ENCODE data around the gene SOCS1.

Gene SOCS1

DNA sequence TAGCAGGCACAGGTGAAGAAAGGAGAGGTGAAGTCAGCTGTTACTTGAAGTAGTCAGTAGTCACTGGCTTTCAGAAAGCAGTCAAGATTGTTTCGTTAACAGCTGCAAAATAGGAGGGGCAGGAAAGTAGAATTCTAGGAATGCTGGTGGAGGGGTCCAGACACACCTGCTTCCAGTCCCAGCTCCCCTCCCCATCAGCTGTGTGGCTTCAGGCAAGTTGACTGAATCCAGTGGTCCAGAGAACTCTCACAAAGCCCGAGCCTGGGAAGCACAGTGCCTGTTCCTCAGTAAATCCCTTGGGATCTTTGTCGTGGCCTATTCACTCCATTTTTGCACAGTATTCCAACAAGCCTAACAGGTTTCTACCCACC lies 4.6 kb upstream of the SOCS1 start:
- DNase-seq (ENCODE audit: low read depth): no peak

DNA sequence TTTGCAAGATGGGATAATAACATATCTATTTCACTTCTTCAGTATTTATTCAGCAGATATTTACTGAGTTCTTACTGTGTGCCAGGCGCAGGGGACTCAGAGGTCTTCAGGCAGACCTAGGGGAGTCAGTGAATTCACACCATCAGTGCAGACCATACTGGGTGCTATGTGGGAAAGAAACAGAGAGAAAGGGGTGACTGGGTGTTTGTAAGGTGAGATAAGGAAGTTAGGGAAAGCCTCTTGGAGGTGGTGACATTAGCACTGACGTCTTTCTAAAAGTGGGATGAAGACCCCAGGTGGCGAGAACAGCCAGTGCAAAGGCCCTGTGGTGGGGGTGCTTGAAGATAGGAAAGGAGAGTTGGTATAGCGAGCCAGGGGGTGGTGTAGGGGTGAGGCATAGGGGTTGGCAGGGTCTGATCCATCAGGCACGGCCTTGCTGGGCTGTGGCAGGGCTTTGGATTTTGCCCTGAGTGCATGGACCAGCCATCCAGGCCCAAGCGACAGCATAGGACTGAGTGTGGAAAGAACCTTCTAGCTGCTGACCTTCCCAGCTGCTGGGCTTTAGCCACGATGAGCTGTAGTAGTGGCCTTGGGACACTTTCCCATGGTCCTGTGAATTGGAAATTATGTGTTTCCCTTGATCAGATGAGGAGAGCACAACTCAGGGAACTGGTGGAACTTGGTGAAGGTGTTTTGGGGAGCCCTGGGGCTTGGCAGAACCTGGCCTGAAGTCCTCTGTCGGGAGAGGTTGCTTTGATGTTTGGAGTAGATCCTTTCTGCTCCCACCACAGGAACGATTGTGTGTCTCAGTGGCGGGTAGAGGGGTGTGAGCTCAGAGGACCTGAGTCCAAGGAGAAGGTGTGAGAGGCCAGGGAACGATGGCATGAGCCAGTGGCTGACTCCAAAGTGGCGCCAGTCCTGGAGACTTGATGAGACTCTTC lies 3.9 kb upstream of the SOCS1 start:
- DNase-seq (ENCODE audit: low read depth): no peak

DNA sequence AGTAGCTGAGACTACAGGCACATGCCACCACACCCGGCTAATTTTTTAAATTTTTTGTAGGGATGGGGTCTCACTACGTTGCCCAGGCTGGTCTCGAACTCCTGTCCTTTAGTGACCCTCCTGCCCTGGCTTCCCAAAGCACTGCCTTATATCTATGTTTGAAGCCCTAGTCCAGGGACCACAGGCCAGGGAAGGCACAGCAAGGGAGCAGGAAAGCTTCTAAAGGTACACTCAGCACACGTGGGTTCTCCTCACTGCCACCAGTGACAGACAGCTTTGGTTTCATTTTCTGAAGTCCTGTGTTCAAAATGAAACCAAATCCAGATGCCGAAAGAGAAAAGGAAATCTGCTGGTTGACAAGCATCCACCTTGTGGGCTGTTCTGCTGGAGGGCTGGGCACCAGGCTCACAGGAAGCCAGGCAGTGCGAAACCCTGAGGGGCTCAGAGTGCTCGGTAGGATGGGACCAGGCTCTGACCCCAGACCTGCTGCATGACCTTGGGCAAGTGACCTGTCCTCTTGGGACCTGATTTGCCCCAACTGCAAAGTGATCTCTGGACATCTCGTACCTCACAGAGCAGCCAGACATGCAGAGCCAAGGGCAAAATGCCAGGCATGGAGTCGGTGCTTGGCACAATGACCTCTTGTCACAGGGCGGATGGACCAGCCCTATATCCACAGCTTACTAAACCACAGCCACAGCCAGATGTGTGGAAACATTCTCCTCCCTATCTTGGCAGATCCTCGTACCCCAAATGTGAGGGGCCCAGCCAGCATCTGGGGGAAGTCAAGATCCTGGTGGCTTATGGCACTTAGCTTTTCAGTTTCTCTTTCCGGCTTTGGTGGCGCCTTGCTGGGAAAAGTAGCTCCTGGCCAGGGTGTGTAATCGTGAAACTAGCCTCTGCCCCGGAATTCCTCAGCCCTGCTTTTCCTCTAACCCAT lies 2.8 kb upstream of the SOCS1 start:
- no peak for DNase-seq (ENCODE audit: low read depth)

DNA sequence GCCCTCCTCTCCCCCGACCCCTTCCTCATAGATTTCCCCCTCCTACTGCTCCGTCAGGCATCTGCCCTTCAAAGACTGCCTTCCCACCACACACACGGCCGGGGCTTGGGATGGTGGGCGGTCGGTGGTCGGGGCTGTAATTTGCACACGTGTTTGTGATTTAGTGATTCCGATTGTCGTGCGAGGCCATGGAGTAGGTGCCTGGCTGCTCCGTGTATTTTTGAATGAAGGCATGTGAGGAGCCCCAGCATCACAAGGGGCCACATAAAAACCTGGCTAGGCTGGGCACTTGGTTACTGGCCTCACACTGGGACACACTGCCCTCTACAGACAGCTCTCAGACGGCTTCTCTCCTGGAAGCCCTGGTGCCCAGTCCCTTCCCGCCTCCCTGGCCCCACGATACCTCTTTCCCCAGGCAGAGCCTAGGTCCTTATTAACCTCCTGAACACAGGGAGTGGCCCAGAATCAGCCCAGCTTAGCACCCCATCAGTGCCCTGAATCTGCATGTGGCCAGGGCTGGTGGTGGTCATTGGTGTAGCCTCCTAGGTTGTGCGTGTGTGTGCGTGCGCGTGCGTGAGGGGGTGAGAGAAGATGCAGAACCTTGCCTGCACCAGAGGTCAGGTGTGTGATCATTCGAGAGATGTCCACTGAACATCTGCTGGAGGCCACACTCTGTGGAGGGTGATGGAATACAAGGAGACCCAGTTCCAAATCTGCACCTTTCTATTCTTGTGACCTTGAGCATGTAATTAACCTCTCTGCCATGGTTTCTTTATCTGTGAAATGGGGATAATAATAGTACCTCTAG lies 1.3 kb upstream of the SOCS1 start:
- peak; percentile 44 for DNase-seq (ENCODE audit: low read depth)

DNA sequence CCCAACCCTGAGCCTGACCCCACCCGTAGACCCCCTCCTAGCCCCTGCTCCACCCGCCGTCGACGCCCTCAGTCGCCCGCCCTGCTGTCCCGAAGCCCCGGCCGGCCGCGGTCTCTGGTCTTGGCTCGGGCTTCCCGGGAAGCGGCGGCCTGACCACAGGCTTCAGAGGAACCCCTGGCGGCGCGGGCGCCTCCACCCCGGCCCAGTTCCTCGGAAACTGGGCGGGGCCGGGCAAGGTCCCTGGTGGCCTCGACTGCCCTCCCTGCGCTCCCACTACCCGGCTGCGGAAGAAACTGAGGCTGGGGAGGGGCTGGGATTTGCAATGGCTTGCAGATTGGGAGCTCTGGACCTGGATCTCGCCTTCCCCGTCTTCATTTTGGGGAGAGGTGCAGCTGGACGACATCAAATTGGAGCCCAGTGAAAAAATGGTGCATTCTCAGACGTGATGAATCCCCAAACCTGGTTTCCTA lies 692 bp upstream of the SOCS1 start:
- DNase-seq (ENCODE audit: low read depth): no peak

DNA sequence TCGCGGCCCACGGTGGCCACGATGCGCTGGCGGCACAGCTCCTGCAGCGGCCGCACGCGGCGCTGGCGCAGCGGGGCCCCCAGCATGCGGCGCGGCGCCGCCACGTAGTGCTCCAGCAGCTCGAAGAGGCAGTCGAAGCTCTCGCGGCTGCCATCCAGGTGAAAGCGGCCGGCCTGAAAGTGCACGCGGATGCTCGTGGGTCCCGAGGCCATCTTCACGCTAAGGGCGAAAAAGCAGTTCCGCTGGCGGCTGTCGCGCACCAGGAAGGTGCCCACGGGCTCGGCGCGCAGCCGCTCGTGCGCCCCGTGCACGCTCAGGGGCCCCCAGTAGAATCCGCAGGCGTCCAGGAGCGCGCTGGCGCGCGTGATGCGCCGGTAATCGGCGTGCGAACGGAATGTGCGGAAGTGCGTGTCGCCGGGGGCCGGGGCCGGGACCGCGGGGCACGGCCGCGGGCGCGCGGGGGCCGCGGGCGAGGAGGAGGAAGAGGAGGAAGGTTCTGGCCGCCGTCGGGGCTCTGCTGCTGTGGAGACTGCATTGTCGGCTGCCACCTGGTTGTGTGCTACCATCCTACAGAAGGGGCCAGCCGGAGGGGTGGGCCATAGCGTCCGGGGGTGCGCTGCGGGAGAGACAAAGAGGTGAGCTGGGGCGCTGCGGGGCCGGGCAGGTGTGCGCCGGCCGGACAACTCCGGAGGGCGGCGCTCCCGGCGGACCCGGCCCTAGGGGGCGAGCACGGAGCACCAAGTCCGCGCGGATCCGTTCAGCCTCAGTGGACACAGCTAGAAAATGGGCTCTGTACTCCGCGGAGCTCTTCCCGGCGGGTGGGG lies 879 bp downstream of the SOCS1 start:
- peak; percentile 49 for DNase-seq (ENCODE audit: low read depth)

DNA sequence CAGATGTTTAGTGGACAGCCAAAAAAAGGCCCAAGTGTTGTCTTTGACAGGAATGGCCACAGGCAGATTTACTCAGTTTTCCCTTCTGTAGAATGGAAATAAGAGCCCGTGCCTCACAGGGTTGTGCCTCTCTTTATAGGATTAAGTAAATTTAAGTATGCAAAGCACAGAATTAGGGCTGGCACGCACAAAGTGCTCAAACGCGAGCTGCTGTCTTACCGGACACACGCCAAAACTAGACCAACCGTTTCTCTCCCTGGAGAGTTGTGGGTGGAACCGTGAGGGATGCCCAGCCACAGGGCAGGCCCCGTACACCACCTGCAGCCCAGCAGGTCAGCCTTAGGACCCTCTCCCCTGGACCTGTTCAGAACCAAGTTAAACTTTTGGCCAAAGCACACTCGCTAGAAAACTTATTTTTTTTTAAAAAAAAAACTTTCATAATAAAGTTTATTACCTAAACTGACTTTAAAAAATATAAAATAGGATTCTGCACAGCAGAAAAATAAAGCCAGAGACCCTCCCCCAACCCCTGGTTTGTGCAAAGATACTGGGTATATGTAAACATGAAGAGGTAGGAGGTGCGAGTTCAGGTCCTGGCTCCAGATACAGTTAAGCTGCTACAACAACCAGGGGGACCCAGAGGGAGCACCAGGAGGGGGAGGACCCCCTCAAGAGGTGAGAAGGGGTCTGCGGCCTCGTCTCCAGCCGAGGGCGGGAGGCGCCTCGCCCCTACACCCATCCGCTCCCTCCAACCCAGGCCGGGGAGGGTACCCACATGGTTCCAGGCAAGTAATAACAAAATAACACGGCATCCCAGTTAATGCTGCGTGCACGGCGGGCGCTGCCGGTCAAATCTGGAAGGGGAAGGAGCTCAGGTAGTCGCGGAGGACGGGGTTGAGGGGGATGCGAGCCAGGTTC lies 1.8 kb downstream of the SOCS1 start:
- DNase-seq (ENCODE audit: low read depth): no peak

DNA sequence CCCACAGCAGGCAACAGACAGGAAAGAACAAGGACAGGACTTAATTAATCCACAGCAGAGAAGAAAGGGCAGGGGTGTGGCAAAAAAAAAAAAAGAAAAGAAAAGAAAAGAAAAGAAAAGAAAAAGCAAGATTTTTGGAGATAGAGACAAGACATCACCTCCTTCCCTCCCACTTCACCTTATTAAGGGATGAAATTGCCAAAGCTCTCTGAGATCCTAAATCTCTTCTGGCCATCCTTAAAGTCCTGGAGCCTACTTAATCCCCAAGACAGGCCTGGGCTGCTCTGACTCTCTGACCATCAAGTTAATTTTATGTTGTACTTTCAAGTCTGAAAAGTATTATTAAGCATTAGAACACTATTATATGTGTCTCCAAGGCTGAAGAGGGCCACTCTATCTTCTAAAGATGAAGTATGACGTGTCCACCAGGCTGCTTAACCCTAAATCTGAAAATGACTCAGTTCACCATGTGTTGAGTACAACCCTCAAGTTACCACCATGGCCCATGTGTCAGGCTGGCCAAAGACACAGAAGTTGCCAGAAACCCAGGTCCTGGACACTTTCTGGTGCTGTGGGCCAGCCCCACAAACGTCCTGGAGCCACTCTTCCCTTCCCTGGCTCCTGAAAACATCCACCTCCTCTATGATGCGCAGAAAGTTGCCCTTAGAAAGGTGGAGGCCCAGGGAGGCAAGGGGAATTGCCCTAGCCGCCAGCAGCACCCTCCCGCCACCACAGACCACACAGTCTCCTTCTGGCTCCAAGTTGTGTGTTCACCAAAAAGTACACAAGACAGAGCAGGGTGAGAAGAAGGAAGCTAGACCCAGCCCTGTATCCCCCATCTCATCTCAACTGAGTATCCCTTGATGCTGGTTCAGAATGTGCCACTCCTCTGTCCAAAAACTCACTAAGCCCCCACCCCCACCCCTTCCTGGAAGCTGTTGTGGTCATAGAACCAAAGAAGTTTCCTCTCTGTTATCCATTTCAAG lies 2.7 kb downstream of the SOCS1 start:
- DNase-seq (ENCODE audit: low read depth): peak; percentile 38

DNA sequence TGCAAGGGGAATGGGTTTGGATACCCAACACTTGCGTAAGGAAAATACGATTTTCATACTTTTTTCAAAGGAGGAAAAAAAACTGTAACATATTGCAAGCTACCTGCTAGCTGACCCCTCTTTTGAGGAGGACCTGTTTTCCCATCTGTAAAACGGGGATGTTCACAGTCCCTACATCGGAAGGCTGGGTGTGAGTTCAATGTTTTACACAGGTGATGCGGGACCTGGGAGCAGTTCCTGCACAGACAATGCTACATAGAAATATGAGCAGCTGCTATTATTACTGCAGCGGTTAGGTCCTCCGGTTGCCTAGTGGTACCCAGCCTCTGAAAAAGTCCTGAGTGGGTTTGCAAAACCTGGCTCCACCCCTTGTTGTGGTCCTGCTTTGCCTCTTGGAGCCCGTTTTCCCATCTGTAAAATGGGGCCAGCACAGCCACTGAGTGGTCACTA lies 3.5 kb downstream of the SOCS1 start:
- no peak for DNase-seq (ENCODE audit: low read depth)

DNA sequence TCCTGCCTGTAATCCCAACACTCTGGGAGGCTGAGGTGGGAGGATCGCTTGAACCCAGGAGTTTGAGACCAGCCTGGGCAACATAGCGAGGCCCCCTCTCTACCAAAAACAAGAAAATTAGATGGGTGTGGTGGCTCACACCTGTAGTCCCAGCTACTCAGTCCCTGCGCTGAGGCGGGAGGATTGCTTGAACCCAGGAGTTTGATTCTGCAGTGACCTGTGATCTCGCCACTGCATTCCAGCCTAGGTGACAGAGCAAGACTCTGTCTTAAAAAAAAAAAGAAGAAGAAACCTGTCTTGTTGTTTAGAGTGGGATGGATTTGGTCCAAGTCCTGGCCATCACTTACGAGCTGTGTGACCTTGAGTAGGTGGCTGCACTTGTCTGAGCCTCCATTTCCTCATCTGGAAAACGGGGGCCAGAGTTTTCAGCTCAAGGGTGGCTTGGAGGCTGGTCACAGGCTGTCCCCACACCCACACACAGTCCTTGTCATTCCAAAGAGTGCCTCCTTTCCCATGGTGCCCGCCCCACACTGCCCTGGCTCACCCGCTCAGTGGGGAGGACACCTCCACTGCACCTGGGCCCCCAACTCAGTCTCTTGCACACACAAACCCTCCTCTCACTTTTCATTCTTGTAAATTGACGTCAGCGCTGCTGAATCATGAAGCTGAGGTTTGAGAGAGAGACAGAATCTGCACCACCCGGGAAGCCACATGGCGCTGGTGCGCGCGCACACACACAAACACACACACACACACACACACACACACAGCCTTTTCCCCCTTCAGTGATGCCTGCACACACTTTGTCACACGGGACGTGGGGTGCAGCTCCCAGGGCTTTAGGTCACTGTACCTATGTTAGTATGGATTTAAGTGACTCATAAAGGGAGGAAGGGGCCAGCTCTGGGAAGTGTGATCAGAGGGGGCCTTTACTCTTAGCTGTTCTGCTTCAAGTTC lies 4.2 kb downstream of the SOCS1 start:
- peak; percentile 68 for DNase-seq (ENCODE audit: low read depth)

DNA sequence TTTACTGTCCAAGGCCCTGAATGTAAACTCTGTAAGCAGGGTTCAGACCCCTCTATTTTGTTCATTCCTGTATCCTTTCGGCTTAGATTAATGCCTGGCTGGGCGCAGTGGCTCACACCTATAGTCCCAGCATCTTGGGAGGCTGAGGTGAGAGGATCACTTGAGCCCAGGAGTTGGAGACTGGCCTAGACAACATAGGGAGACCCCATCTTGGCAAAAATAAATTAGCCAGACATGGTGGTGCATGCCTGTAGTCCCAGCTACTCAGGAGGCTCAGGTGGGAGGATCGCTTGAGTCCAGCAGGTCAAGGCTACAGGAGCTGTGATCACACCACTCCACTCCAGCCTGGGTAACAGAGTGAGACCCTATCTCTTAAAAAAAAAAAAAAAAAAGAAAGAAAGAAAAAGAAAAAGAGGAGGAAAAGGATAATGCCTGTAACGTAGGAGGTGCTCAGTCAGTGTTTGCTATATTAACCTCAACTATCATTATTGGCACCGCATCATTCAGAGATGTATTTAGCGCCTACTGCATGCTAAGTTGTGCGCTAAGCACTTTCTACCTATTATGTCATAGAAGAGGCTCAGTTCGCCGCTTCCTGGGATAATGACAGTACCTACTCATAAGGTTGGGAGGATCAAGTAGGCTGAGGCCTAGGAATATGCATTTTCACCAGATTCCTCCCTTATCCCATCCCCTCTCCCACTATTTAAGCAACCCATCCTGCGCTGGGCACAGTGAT lies 5.0 kb downstream of the SOCS1 start:
- DNase-seq (ENCODE audit: low read depth): no peak

DNA sequence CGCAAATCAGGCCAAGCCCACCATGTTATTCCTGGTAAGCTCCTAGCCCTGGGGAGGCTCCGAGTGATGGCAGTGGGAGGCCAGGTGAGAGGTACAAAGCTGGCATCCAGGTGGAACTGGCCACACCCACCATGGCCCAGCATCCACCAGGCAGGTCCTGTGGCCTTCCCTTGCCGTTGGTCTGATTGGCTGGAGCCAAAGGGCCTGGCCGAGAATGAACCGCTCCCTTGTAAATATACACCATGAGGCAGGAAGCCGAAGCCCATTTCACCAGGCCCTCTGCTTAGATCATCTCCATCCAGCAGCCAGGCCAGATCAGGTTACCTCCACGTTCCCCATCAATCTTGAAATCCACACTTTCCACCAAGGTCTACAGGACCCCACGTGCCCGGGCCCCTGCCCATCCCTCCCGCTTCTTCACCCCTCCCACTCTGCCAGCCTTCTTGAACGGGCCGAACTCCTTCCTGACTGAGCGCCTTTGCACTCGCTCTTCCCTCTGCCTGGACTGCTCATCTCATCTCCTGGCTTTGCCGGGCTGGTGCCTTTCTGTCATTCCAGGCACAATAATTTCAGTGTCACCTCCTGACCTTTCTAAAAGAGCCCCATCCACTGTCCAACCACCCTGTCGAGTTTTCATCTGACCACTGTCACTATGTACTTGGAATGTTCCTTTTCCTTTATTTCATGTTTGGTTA lies 5.8 kb downstream of the SOCS1 start:
- DNase-seq (ENCODE audit: low read depth): no peak

DNA sequence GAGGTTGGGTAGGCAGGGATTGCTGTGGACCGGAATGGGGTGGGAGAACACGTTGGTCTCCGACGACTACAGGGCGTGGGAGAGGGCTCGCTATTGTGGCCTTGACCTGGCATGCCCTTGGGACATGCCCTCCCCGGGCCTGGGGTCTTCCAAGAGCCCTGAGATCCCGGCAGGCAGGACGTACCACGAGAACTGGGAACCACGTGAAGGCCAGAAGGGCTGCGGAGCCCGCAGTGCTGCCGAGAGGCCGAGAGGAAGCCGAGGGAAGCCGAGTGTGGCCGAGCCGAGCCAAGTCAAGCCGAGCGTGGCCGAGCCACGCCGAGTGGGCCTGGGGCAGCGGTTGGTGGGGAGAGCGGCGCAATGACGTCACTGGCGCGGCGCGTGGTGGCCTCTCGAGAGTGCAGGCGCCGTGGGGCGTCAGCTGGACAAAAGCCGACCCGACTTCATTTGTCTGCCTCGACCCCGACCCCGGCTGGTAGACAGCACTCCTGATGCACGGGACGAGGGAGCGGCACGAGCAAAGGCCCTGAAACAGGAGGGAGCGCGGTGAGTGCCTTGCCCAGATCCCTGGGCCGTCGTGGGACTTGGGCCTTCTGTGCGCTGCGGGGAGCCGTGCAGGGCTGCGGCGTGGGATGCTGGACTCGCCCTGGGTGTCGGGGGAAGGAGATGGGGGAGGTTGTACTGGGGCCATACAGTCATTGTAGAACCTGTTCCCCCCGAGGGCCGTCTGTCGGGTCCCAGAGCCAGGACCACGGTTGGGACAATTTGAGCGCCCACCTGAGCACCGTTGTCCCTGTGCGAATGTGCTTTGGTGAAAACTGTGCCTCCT lies 6.6 kb downstream of the SOCS1 start:
- DNase-seq (ENCODE audit: low read depth): no peak

DNA sequence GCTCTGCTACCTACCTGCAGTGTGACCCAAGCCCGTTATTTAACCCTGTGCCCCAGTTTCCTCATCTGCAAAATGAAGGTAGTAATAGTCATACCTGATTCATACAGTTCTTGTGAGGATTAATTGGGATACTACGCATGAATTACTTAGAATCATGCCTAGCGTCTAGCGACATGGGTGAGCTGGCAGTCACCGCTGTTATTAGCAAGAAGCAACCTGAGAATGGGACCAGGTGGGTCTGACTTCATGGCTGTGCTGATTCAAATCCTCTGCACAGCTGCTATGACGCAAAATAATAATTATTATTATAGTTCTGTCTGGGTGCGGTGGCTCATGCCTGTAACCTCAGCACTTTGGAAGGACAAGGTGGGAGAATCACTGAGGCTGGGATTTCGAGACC lies 7.9 kb downstream of the SOCS1 start:
- no peak for DNase-seq (ENCODE audit: low read depth)

DNA sequence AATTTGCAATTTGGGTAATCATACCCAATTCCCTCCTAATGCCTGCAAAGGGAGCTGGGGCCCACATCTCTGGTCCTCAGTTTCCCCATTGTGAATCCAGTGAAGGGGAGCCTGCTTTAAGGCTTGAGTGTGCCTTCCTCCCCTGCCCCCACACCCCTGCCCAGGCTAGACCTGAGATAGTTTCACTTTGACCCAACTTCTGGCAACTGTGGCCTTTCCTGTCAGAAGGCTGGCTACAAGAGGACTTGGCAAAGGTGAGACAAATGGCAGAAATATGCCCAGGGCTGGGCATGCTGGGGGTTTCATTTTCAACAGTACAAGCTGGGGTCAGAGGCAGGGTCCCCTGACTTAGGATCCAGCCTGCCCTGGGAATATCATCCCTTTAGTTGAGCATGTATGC lies 10.0 kb downstream of the SOCS1 start:
- no peak for DNase-seq (ENCODE audit: low read depth)
